ENCODE results near the gene SPIRE1. TPM values are rescaled to one million over a fixed set of nuclear protein-coding genes. Genes with fewer than 3 reads are reported as not detected.

Gene SPIRE1
- total RNA-seq, 1 experiment from 2014 or later: 9.5 TPM

GRCh38 chr18:12456441-12456840 lies 201.5 kb downstream of the SPIRE1 start:
- Mint-ChIP-seq H3K27me3 (ENCODE audit: insufficient read depth, unreplicated experiment) (no peaks in the 10 kb centered on the region), H3K9me3 (ENCODE audit: unreplicated experiment) (no peaks in the 10 kb centered on the region), H3K4me1 (ENCODE audit: low read depth, unreplicated experiment) (peaks cover 13% of the 10 kb centered on the region), H3K27ac (ENCODE audit: unreplicated experiment) (no peak overlapping the region), H3K4me3 (ENCODE audit: unreplicated experiment) (no peak overlapping the region), H3K36me3 (ENCODE audit: insufficient read depth, unreplicated experiment) (no peaks in the 10 kb centered on the region)
- intact Hi-C loops (cut with micrococcal nuclease; ENCODE audit: unreplicated experiment): no loop called here
- no peak for DNase-seq
- Histone ChIP-seq H3K4me3 (ENCODE audit: low read depth, low read length) (no peak overlapping the region), H3K9me3 (no peaks in the 10 kb centered on the region), H3K4me1 (0 out of 2 replicates have a peak, but pooled peaks cover 4% of the 10 kb centered on the region), H3K27me3 (replicated peaks; ENCODE audit: control insufficient read depth, insufficient read depth, low read length) (no peaks in the 10 kb centered on the region), H3K36me3 (ENCODE audit: control insufficient read depth, insufficient read depth, low read length) (no peaks in the 10 kb centered on the region)
- ChIA-PET CTCF (no interaction called here), POLR2A (no interaction called here)
- no TSS peak for BruUV-seq (replicated peaks)
- no peak for TF ChIP-seq CTCF (IDR thresholded peaks at IDR 0.05; ENCODE audit: insufficient read depth in 1 of 2, low read depth in 1 of 2, low read length in 1 of 2, severe bottlenecking in 1 of 2, unreplicated experiment in 1 of 2)

- Mint-ChIP-seq H3K9me3 (ENCODE audit: unreplicated experiment) (no peaks in the 10 kb centered on the region), H3K27ac (ENCODE audit: unreplicated experiment) (no peak overlapping the region), H3K36me3 (ENCODE audit: insufficient read depth, unreplicated experiment) (no peaks in the 10 kb centered on the region), H3K4me3 (ENCODE audit: unreplicated experiment) (no peak overlapping the region), H3K4me1 (ENCODE audit: low read depth, unreplicated experiment) (peaks cover 6% of the 10 kb centered on the region), H3K27me3 (ENCODE audit: insufficient read depth, unreplicated experiment) (no peaks in the 10 kb centered on the region)
- no TSS peak for BruUV-seq (replicated peaks)
- no peak for TF ChIP-seq CTCF (IDR thresholded peaks at IDR 0.05; ENCODE audit: insufficient read depth in 1 of 2, low read depth in 1 of 2, low read length in 1 of 2, severe bottlenecking in 1 of 2, unreplicated experiment in 1 of 2)
- H3K4me3 ChIP-seq (ENCODE audit: low read depth, low read length): no peak overlapping the region
- no peaks in the 10 kb centered on the region for H3K27me3 ChIP-seq (replicated peaks; ENCODE audit: control insufficient read depth, insufficient read depth, low read length)
- no peaks in the 10 kb centered on the region for H3K4me1 ChIP-seq
- ChIA-PET CTCF (no interaction called here), POLR2A (no interaction called here)
- no peaks in the 10 kb centered on the region for H3K9me3 ChIP-seq
- intact Hi-C loops (cut with micrococcal nuclease; ENCODE audit: unreplicated experiment): no loop called here
- DNase-seq: no peak
- no peaks in the 10 kb centered on the region for H3K36me3 ChIP-seq (ENCODE audit: control insufficient read depth, insufficient read depth, low read length)
Observed at GRCh38 chr18:12455496-12455895, 202.4 kb downstream of the SPIRE1 start.

DNA sequence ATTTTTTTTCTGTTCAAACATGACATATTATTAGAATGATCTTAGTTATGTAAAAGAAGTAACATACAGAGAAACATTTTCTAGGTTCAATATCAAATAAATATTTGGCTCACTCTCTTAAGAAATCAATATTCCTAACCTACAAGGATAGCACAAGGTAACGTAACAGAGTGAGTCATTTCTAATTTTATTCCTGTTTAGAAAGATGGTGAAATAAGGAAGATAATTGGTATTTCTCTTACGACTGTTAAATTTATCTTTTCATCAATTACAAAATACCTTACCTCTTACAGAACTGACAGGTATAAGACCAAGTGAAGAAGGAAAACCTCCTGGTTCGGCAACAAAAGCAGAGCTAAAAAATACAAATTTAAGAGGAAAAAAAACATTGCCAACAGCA lies 205.1 kb downstream of the SPIRE1 start:
- TF ChIP-seq CTCF (IDR thresholded peaks at IDR 0.05; ENCODE audit: insufficient read depth in 1 of 2, low read depth in 1 of 2, low read length in 1 of 2, severe bottlenecking in 1 of 2, unreplicated experiment in 1 of 2): no peak
- Mint-ChIP-seq H3K27me3 (ENCODE audit: insufficient read depth, unreplicated experiment) (no peaks in the 10 kb centered on the region), H3K9me3 (ENCODE audit: unreplicated experiment) (no peaks in the 10 kb centered on the region), H3K4me1 (ENCODE audit: low read depth, unreplicated experiment) (no peaks in the 10 kb centered on the region), H3K27ac (ENCODE audit: unreplicated experiment) (no peak overlapping the region), H3K36me3 (ENCODE audit: insufficient read depth, unreplicated experiment) (no peaks in the 10 kb centered on the region), H3K4me3 (ENCODE audit: unreplicated experiment) (no peak overlapping the region)
- no TSS peak for BruUV-seq (replicated peaks)
- CTCF ChIA-PET: no interaction called here
- intact Hi-C loops (cut with micrococcal nuclease; ENCODE audit: unreplicated experiment): no loop called here
- POLR2A ChIA-PET: no interaction called here
- Histone ChIP-seq H3K4me3 (ENCODE audit: low read depth, low read length) (no peak overlapping the region), H3K4me1 (no peaks in the 10 kb centered on the region), H3K27me3 (replicated peaks; ENCODE audit: control insufficient read depth, insufficient read depth, low read length) (no peaks in the 10 kb centered on the region), H3K9me3 (no peaks in the 10 kb centered on the region), H3K36me3 (ENCODE audit: control insufficient read depth, insufficient read depth, low read length) (no peaks in the 10 kb centered on the region)
- DNase-seq: no peak
